GM19468 (cell line): ENCODE measurements around the gene PAQR6.

Experiments used
- ATAC-seq: cut with Tn5 transposase; IDR thresholded peaks from one replicate; pipeline ENCODE4 v1.9.1; 2021; ENCODE audit warnings: mild to moderate bottlenecking, moderate library complexity, moderate number of reproducible peaks; ENCODE audit not compliant: unreplicated experiment; ENCODE audit errors: extremely low read depth

Gene PAQR6

DNA sequence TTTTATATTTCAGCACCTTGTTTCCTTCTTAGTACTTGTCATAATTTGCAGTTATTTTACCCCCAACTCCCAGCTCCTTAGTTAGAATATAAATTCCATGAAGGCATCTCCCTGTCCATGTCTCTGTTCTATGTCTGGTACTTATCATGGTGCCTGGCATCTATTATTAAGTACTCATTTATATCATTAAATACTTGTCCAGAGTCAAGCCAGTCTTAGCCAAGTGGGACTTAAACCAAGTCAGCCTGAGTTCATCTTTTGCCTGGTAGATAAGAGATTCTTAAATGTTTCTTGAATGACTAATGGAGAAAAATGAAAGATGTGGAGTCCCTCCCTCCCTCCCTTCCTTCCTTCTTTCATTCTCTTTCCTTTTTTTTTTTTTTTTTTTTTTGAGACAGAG, 44.5 kb downstream of the PAQR6 start:
- no peak for ATAC-seq

DNA sequence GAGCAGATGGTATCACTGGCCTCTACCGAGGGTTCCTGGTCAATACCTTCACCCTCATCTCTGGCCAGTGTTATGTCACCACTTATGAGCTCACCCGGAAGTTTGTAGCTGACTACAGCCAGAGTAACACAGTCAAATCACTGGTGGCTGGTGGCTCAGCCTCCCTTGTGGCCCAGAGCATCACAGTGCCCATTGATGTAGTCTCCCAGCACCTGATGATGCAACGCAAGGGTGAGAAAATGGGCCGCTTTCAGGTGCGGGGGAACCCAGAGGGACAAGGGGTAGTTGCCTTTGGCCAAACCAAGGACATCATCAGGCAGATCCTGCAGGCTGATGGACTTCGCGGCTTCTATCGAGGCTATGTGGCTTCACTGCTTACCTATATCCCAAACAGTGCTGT, 47.8 kb downstream of the PAQR6 start:
- ATAC-seq, result no peak

- ATAC-seq, result no peak
These were observed 49.0 kb downstream of the PAQR6 start for GRCh38 chr1:156198831-156199349.

DNA sequence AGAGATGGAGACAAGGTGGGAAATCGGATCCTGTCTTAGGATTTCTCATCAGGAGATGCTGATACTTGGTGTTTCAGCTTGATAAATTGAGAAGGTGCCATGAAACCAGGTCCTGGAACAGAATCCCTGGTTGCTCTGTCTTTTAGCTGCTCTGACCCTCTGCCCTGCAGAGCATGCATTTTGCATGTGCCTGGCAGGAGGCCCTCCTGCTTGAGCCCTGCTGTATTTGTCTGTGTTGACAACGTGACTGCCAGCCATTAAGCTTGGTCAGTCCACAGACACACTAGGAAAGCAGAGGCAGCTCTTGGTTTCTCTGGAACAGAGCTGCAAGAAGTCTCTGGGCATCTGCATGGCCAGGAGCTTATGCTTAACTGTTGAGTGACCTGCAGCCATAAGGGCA, 51.4 kb downstream of the PAQR6 start:
- no peak for ATAC-seq

GRCh38 chr1:156195853-156196252, 52.0 kb downstream of the PAQR6 start:
- ATAC-seq, result no peak

DNA sequence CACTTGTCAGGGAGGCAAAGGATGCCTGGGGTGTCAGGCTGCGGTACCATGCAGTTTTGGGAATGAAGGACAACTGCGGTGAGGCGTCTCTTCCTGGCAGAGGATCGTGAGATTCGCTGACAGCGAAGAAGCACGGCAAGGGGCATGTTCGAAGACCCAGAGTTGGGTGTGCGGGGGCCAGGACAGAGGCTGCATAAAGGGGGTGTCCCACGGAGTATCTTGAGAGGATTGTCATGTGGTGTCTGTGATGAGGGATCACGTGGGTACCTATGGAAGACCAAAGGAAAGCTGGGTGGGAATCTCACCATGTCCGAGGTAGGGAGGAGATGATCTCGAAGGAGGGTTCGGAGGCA, 53.6 kb downstream of the PAQR6 start:
- no peak for ATAC-seq

DNA sequence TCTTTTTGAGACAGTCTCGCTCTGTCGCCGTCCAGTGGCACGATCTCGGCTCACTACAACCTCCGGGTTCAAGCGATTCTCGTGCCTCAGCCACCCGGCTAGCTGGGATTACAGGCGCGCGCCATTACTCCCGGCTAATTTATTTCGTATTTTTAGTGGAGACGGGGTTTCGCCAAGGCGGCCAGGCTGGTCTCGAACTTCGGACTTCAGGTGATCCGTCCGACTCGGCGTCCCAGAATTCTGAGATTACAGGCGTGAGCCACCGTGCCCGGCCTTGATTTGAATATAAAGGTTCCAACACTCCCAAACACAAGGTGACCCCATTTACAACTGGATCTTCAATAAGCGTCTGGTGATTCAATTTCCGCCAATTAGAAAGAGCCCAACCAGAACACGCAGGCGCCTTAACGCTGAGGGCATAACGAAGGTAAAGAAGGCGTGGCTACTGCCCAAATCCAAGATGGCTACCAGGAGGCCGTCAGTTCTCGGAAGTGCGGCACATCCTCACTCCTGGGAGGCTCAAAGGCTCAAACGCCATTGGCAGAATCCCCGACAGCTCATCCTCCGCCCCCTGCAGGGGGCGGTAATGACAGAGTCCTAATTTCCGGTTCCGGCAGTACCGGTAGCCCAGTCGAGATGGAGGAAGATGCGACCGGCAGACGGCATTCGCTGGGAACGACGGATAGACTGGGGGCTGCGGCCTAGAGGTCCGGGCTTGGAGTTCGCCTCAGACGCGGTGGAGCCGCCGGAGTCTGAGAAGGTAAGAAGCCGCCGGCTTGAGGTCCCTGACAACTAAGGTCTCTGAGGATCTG, 54.2 kb downstream of the PAQR6 start, which contains the start of gene SLC25A44:
Gene SLC25A44, plus strand, starts transcription at position 617 of the 812 bp plus-strand sequence. CDS start 5,744 bp downstream, outside the sequence.
- ATAC-seq, result peak; percentile 92
